CD4-positive, alpha-beta T cell (primary cell): Measurements from ENCODE around the gene SNHG17. TPM values are rescaled to one million over a fixed set of nuclear protein-coding genes. Genes with fewer than 3 reads are reported as not detected.
"Not testable (repeated sequence)": the region's sequence is repeated elsewhere in the genome, so short reads cannot be mapped to it uniquely, and the experiment has no call there.

Experiments used
- ATAC-seq: fragments of 200-7000 bp; cut with Tn5 transposase; one replicate; pipeline ENCODE4 v1.10.0; 2022; ENCODE audit warnings: mild to moderate bottlenecking; ENCODE audit not compliant: poor library complexity
- CTCF ChIA-PET: fragments of 350-600 bp; sonication (Branson Sonifier 250); formaldehyde crosslinking; loops from one replicate; lab custom pipeline; 2021; ENCODE audit warnings: antibody characterized with exemption, inconsistent platforms; lab: Charles Lee
- POLR2A ChIA-PET: fragments of 350-600 bp; sonication (Branson Sonifier 250); formaldehyde crosslinking; loops from one replicate; lab custom pipeline; 2021; ENCODE audit warnings: antibody characterized with exemption, inconsistent platforms; lab: Charles Lee
- DNase-seq, 14 experiments: peaks; one replicate each; pipeline ENCODE4 v3.0.0-alpha.2; 2013 to 2020; ENCODE audit warnings: mixed read lengths in 2 of 14
- H3K27ac ChIP-seq, 2 donors: one replicate each; pipeline versions ENCODE4 v1.5.1 to v1.7.0; 2013; ENCODE audit warnings: low read length in 2 of 2, low read depth in 1 of 2, mild to moderate bottlenecking in 1 of 2
- H3K27me3 ChIP-seq, 2 experiments: 1 replicate in 1 of 2; 2 replicates in 1 of 2; pipeline versions ENCODE4 v1.6.1 to v1.7.0; 2013; ENCODE audit warnings: low read length in 2 of 2, control low read depth in 1 of 2, mild to moderate bottlenecking in 1 of 2, moderate library complexity in 1 of 2; ENCODE audit not compliant: insufficient read depth in 2 of 2, control insufficient read depth in 1 of 2
- H3K36me3 ChIP-seq: one replicate; pipeline ENCODE4 v1.6.1; 2013; ENCODE audit warnings: low read length, control low read depth; ENCODE audit not compliant: insufficient read depth
- H3K4me1 ChIP-seq: one replicate; pipeline ENCODE4 v1.6.1; 2013; ENCODE audit warnings: low read length, control low read depth; ENCODE audit not compliant: insufficient read depth
- H3K4me3 ChIP-seq: one replicate; pipeline ENCODE4 v1.5.1; 2013; ENCODE audit warnings: mild to moderate bottlenecking, low read length, moderate library complexity
- H3K9me3 ChIP-seq, 2 experiments: 1 replicate in 1 of 2; 2 replicates in 1 of 2; pipeline versions ENCODE4 v1.6.1 to v1.7.0; 2013; ENCODE audit warnings: low read length in 2 of 2, mild to moderate bottlenecking in 2 of 2, control low read depth in 1 of 2, moderate library complexity in 1 of 2; ENCODE audit not compliant: control insufficient read depth in 1 of 2, insufficient read depth in 1 of 2
- H3K27ac Mint-ChIP-seq: one replicate; pipeline ENCODE4 v1.8.0; 2020; ENCODE audit warnings: mixed read lengths
- H3K27me3 Mint-ChIP-seq: one replicate; pipeline ENCODE4 v1.8.0; 2021; ENCODE audit warnings: mixed read lengths
- H3K36me3 Mint-ChIP-seq: one replicate; pipeline ENCODE4 v1.8.0; 2021; ENCODE audit warnings: low read depth, mixed read lengths
- H3K4me1 Mint-ChIP-seq: one replicate; pipeline ENCODE4 v1.8.0; 2021; ENCODE audit warnings: low read depth, mixed read lengths
- H3K4me3 Mint-ChIP-seq: one replicate; pipeline ENCODE4 v1.8.0; 2020; ENCODE audit warnings: mild to moderate bottlenecking, mixed read lengths
- H3K9me3 Mint-ChIP-seq: one replicate; pipeline ENCODE4 v1.8.0; 2020; ENCODE audit warnings: mixed read lengths
- CTCF ChIP-seq: fragments of 200-600 bp; IDR thresholded peaks from one replicate; pipeline ENCODE4 v1.8.0; 2022; ENCODE audit warnings: antibody characterized with exemption, mild to moderate bottlenecking
- intact Hi-C, 2 experiments: fragments of 100-400 bp; cut with DNase I in 1 of 2; cut with micrococcal nuclease in 1 of 2; formaldehyde crosslinking; loops; one replicate each; pipeline versions ENCODE4 v1.15.1 to v1.9.0; 2023 to 2025; cut with DNase I, micrococcal nuclease
- total RNA-seq, 174 experiments: library from RNA in 2 of 174; stranded (reverse) in 2 of 174; gene quantifications; one replicate each; pipeline ENCODE4 v1.2.3 and lab custom pipeline; 2021 to 2026

The SNHG17 gene
- total RNA-seq, 2 experiments from 2014 or later: 94.1 to 99.3 TPM

- DNase-seq, POLR2A ChIA-PET, H3K4me1 Mint-ChIP-seq, H3K4me1 ChIP-seq, H3K36me3 ChIP-seq, H3K27ac ChIP-seq, H3K27me3 Mint-ChIP-seq, H3K4me3 Mint-ChIP-seq, H3K9me3 ChIP-seq, intact Hi-C loops, H3K9me3 Mint-ChIP-seq, H3K36me3 Mint-ChIP-seq, H3K27me3 ChIP-seq, H3K4me3 ChIP-seq, ATAC-seq, CTCF ChIA-PET, H3K27ac Mint-ChIP-seq: not testable (repeated sequence)
Measured at GRCh38 chr20:38460631-38461030, 25.5 kb upstream of the SNHG17 start.

GRCh38 chr20:38460040-38460623 is 25.0 kb upstream of the SNHG17 start:
- Mint-ChIP-seq H3K4me1 (no peaks in the 10 kb centered on the region), H3K9me3 (no peaks in the 10 kb centered on the region), H3K27ac (no peak overlapping the region), H3K4me3 (no peak overlapping the region), H3K36me3 (no peaks in the 10 kb centered on the region), H3K27me3 (no peaks in the 10 kb centered on the region)
- ChIA-PET POLR2A (no interaction called here), CTCF (no interaction called here)
- Histone ChIP-seq H3K4me1 (no peaks in the 10 kb centered on the region), H3K27me3 (no peaks in the 10 kb centered on the region), H3K27ac (no peak overlapping the region), H3K36me3 (no peaks in the 10 kb centered on the region), H3K9me3 (peaks cover 0 to 4% of the 10 kb centered on the region in 2 experiments), H3K4me3 (no peak overlapping the region)
- intact Hi-C loops: no loop called here
- ATAC-seq: no peak
- DNase-seq: no peak
- no peak for TF ChIP-seq CTCF

GRCh38 chr20:38458314-38458713 is 23.2 kb upstream of the SNHG17 start:
- POLR2A ChIA-PET: no interaction called here

More at GRCh38 chr20:38458314-38458713, 23.2 kb upstream of the SNHG17 start:
- Histone ChIP-seq H3K4me1 (no peaks in the 10 kb centered on the region), H3K36me3 (no peaks in the 10 kb centered on the region), H3K27me3 (no peaks in the 10 kb centered on the region), H3K27ac (no peak overlapping the region), H3K9me3 (peaks cover 0 to 4% of the 10 kb centered on the region in 2 experiments), H3K4me3 (no peak overlapping the region)
- H3K27ac Mint-ChIP-seq: no peak overlapping the region
- no peak for ATAC-seq
- CTCF ChIA-PET: no interaction called here
- intact Hi-C loops: no loop called here
- no peaks in the 10 kb centered on the region for H3K9me3 Mint-ChIP-seq
- TF ChIP-seq CTCF: no peak
- no peak overlapping the region for H3K4me3 Mint-ChIP-seq
- DNase-seq: no peak
- no peaks in the 10 kb centered on the region for H3K4me1 Mint-ChIP-seq
- no peaks in the 10 kb centered on the region for H3K36me3 Mint-ChIP-seq
- H3K27me3 Mint-ChIP-seq: no peaks in the 10 kb centered on the region
